Dedifferentiated amniotic fluid mesenchymal stem cell (primary cell): ENCODE data around the gene ZSCAN2.
"Not testable (repeated sequence)": the region's sequence is repeated elsewhere in the genome, so short reads cannot be mapped to it uniquely, and the experiment has no call there.

Source experiments
- DNase-seq: peaks from one replicate; pipeline ENCODE4 v3.0.0-alpha.2; 2016; ENCODE audit errors: extremely low spot score

The ZSCAN2 gene

GRCh38 chr15:84638103-84638502, 37.3 kb downstream of the ZSCAN2 start:
- DNase-seq: no peak

- DNase-seq: not testable (repeated sequence)
These were observed 41.1 kb downstream of the ZSCAN2 start for GRCh38 chr15:84641871-84642270.

GRCh38 chr15:84642640-84643039, 41.8 kb downstream of the ZSCAN2 start:
- not testable (repeated sequence) for DNase-seq

- DNase-seq: no peak
These were observed 43.0 kb downstream of the ZSCAN2 start for GRCh38 chr15:84643838-84644237.

- no peak for DNase-seq
These were observed 44.7 kb downstream of the ZSCAN2 start for GRCh38 chr15:84645496-84645895.

GRCh38 chr15:84645997-84646396, 45.2 kb downstream of the ZSCAN2 start:
- DNase-seq: no peak

- DNase-seq: no peak
These were observed 46.9 kb downstream of the ZSCAN2 start for GRCh38 chr15:84647726-84648125.

- no peak for DNase-seq
These were observed 47.7 kb downstream of the ZSCAN2 start for GRCh38 chr15:84648539-84648938.

- DNase-seq: no peak
These were observed 48.9 kb downstream of the ZSCAN2 start for GRCh38 chr15:84649706-84650105.

GRCh38 chr15:84653584-84653909, 52.7 kb downstream of the ZSCAN2 start:
- no peak for DNase-seq

- DNase-seq: peak; percentile 96
These were observed 53.3 kb downstream of the ZSCAN2 start, which contains the start of gene WDR73 for GRCh38 chr15:84653910-84654688. TSS of gene WDR73 (minus strand) at chr15:84654283. CDS start at chr15:84654274, 9 bp downstream.

GRCh38 chr15:84654689-84655453, 54.1 kb downstream of the ZSCAN2 start:
- DNase-seq: peak; percentile 79

GRCh38 chr15:84656972-84657371, 56.2 kb downstream of the ZSCAN2 start:
- DNase-seq: no peak

GRCh38 chr15:84657748-84658079, 56.9 kb downstream of the ZSCAN2 start:
- DNase-seq: no peak

GRCh38 chr15:84658080-84658787, 57.4 kb downstream of the ZSCAN2 start, which contains the start of gene NMB:
TSS of gene NMB (minus strand) at chr15:84658199. CDS start at chr15:84658152, 47 bp downstream.
- peak; percentile 48 for DNase-seq

- no peak for DNase-seq
These were observed 58.1 kb downstream of the ZSCAN2 start for GRCh38 chr15:84658788-84659411.

GRCh38 chr15:84659904-84660781, 59.3 kb downstream of the ZSCAN2 start:
- no peak for DNase-seq

- DNase-seq: no peak
These were observed 60.2 kb downstream of the ZSCAN2 start for GRCh38 chr15:84661001-84661400.

- DNase-seq: no peak
These were observed 65.6 kb downstream of the ZSCAN2 start for GRCh38 chr15:84666373-84666772.

GRCh38 chr15:84668221-84668982, 67.6 kb downstream of the ZSCAN2 start:
- no peak for DNase-seq
